ENCODE measurements around the gene FBXW9. TPM values are rescaled to one million over a fixed set of nuclear protein-coding genes. Genes with fewer than 3 reads are reported as not detected.
A peak's percentile ranks its signal among the peaks of the same experiment; 100 is the strongest.

FBXW9 gene
- total RNA-seq, 1 donor from 2014 or later = 7.6 TPM

GRCh38 chr19:12670159-12670928 lies 26.1 kb downstream of the FBXW9 start:
- H3K27me3 ChIP-seq = no peaks in the 10 kb centered on the region
- TF ChIP-seq CTCF (IDR thresholded peaks at IDR 0.05) = no peak
- DNase-seq (ENCODE audit: low spot score in 2 of 2) = no peak
- H3K27ac ChIP-seq = peak overlapping the region; percentile 95 to 100
- no peaks in the 10 kb centered on the region for H3K9me3 ChIP-seq
- peaks cover 18 to 29% of the 10 kb centered on the region in 2 donors for H3K36me3 ChIP-seq
- peaks cover 12 to 33% of the 10 kb centered on the region in 2 donors for H3K4me1 ChIP-seq
- H3K4me3 ChIP-seq = peak overlapping the region; percentile 71 to 92
- intact Hi-C loops (cut with DNase I) = loop anchor here (10.0 kb wide), 1 partner anchor 616 kb away; the partner anchor contains the start of gene ZNF878

GRCh38 chr19:12669270-12670158 lies 26.9 kb downstream of the FBXW9 start:
- peak overlapping the region; percentile 71 to 92 for H3K4me3 ChIP-seq
- peak in 1 of 3 experiments; percentile 20 for TF ChIP-seq CTCF (IDR thresholded peaks at IDR 0.05)
- H3K36me3 ChIP-seq = peaks cover 11 to 26% of the 10 kb centered on the region in 2 donors
- DNase-seq (ENCODE audit: low spot score in 2 of 2) = peak; percentile 40 to 86
- peaks cover 12 to 33% of the 10 kb centered on the region in 2 donors for H3K4me1 ChIP-seq
- H3K27me3 ChIP-seq = no peaks in the 10 kb centered on the region
- intact Hi-C loops (cut with DNase I) = loop anchor here (1.0 to 10.0 kb wide), 6 partner anchors 12 to 1132 kb away; partner anchors contain the start of genes CNN1, DHPS, ZNF490 and ZNF791
- H3K27ac ChIP-seq = peak overlapping the region; percentile 95 to 100
- H3K9me3 ChIP-seq = no peaks in the 10 kb centered on the region

GRCh38 chr19:12668932-12669269 lies 27.5 kb downstream of the FBXW9 start:
- peak in 1 of 2 donors; percentile 79 for DNase-seq (ENCODE audit: low spot score in 2 of 2)
- no peaks in the 10 kb centered on the region for H3K9me3 ChIP-seq
- TF ChIP-seq CTCF (IDR thresholded peaks at IDR 0.05) = no peak
- peak overlapping the region; percentile 95 to 100 for H3K27ac ChIP-seq
- H3K36me3 ChIP-seq = peaks cover 5 to 26% of the 10 kb centered on the region in 2 donors
- intact Hi-C loops (cut with DNase I) = loop anchor here (1.0 to 5.0 kb wide), 5 partner anchors 12 to 1132 kb away; partner anchors contain the start of genes CNN1, DHPS, ZNF490 and ZNF791
- peak overlapping the region; percentile 71 to 92 for H3K4me3 ChIP-seq
- H3K27me3 ChIP-seq = no peaks in the 10 kb centered on the region
- H3K4me1 ChIP-seq = peaks cover 12 to 33% of the 10 kb centered on the region in 2 donors

- Histone ChIP-seq H3K4me3 (peak overlapping the region; percentile 71 to 92), H3K4me1 (peaks cover 12 to 33% of the 10 kb centered on the region in 2 donors), H3K27ac (peak overlapping the region in 1 of 2 donors; percentile 95), H3K27me3 (no peaks in the 10 kb centered on the region), H3K9me3 (no peaks in the 10 kb centered on the region), H3K36me3 (peaks cover 2 to 27% of the 10 kb centered on the region in 2 donors)
- no peak for DNase-seq (ENCODE audit: low spot score in 2 of 2)
- no peak for TF ChIP-seq CTCF (IDR thresholded peaks at IDR 0.05)
- intact Hi-C loops (cut with DNase I) = loop anchor here (2.0 to 5.0 kb wide), 4 partner anchors 58 to 1131 kb away; partner anchors contain the start of genes CNN1, ZNF490 and ZNF791
These were observed 28.1 kb downstream of the FBXW9 start for GRCh38 chr19:12668346-12668745.

GRCh38 chr19:12667731-12668302 lies 28.6 kb downstream of the FBXW9 start:
- intact Hi-C loops (cut with DNase I) = loop anchor here (2.0 to 5.0 kb wide), 4 partner anchors 57 to 1131 kb away; partner anchors contain the start of genes CNN1, ZNF490 and ZNF791
- H3K27ac ChIP-seq = no peak overlapping the region
- no peaks in the 10 kb centered on the region for H3K9me3 ChIP-seq
- H3K4me3 ChIP-seq = peak overlapping the region in 1 of 2 donors; percentile 71
- no peaks in the 10 kb centered on the region for H3K27me3 ChIP-seq
- peaks cover 12 to 33% of the 10 kb centered on the region in 2 donors for H3K4me1 ChIP-seq
- peaks cover 6 to 28% of the 10 kb centered on the region in 2 donors for H3K36me3 ChIP-seq
- no peak for DNase-seq (ENCODE audit: low spot score in 2 of 2)
- no peak for TF ChIP-seq CTCF (IDR thresholded peaks at IDR 0.05)

Measured in ascending aorta (tissue), 2 donors.